CMK (cell line): Measurements from ENCODE around the gene CCS.
A peak's percentile ranks its signal among the peaks of the same experiment; 100 is the strongest.
"Not testable (repeated sequence)": the region's sequence is repeated elsewhere in the genome, so short reads cannot be mapped to it uniquely, and the experiment has no call there.

Experiments
- DNase-seq: peaks from one replicate; pipeline ENCODE4 v3.0.0-alpha.2; 2010; ENCODE audit warnings: low read depth

The CCS gene

GRCh38 chr11:66592457-66593302, at the start of gene CCS, which contains the start of gene CCDC87:
Gene CCS (plus strand): TSS chr11:66593185. CDS start chr11:66593262, 77 bp downstream.
Gene CCDC87 (minus strand): TSS chr11:66593063. CDS start chr11:66593015, 48 bp downstream.
- peak; percentile 91 for DNase-seq

GRCh38 chr11:66543263-66544107, 49.5 kb upstream of the CCS start:
- no peak for DNase-seq

- not testable (repeated sequence) for DNase-seq
Measured at GRCh38 chr11:66544952-66545351, 48.0 kb upstream of the CCS start.

GRCh38 chr11:66545701-66546367, 47.2 kb upstream of the CCS start, which contains the start of gene ZDHHC24:
Gene ZDHHC24 (minus strand): TSS chr11:66546048. CDS start chr11:66546003, 45 bp downstream.
- DNase-seq: peak; percentile 94

GRCh38 chr11:66546368-66546965, 46.5 kb upstream of the CCS start, which contains the start of gene ACTN3:
Gene ACTN3 (plus strand): TSS chr11:66546903. CDS start chr11:66546938, 35 bp downstream.
- DNase-seq: no peak

- DNase-seq: no peak
Measured at GRCh38 chr11:66546966-66547661, 45.9 kb upstream of the CCS start.

- no peak for DNase-seq
Measured at GRCh38 chr11:66547662-66548009, 45.3 kb upstream of the CCS start.

- no peak for DNase-seq
Measured at GRCh38 chr11:66548041-66548440, 44.9 kb upstream of the CCS start.

GRCh38 chr11:66548774-66549630, 44.0 kb upstream of the CCS start:
- no peak for DNase-seq

- DNase-seq: no peak
Measured at GRCh38 chr11:66549696-66550095, 43.3 kb upstream of the CCS start.

- DNase-seq: no peak
Measured at GRCh38 chr11:66550887-66551286, 42.1 kb upstream of the CCS start.

- DNase-seq: no peak
Measured at GRCh38 chr11:66554602-66555001, 38.4 kb upstream of the CCS start.

GRCh38 chr11:66555416-66555815, 37.6 kb upstream of the CCS start:
- DNase-seq: no peak

GRCh38 chr11:66556086-66556485, 36.9 kb upstream of the CCS start:
- no peak for DNase-seq

GRCh38 chr11:66557733-66558326, 35.2 kb upstream of the CCS start:
- DNase-seq: no peak

GRCh38 chr11:66559142-66559865, 33.7 kb upstream of the CCS start:
- DNase-seq: no peak

- DNase-seq: no peak
Measured at GRCh38 chr11:66559866-66560676, 32.9 kb upstream of the CCS start.
